G401.6 (cell line): ENCODE results near the gene ALPG.

ENCODE experiments used
- FAIRE-seq: peaks from 2 replicates; lab custom pipeline; 2012; peaks lifted over from hg19 to GRCh38; lab: Jason Lieb, UNC

Gene ALPG

GRCh38 chr2:232459419-232460035 is 52.9 kb downstream of the ALPG start:
- no peak for FAIRE-seq

GRCh38 chr2:232460171-232460570 is 53.5 kb downstream of the ALPG start:
- FAIRE-seq, result no peak
